ENCODE data around the gene SLC23A2. TPM values are rescaled to one million over a fixed set of nuclear protein-coding genes. Genes with fewer than 3 reads are reported as not detected.

The SLC23A2 gene
- total RNA-seq, 2 experiments from 2014 or later: 18.1 to 20.6 TPM

Other genes with a start within 250 kb of the SLC23A2 start
- 10 to 100 TPM; 61.6 to 70.5 TPM for gene RASSF2, start 177.9 kb downstream of the SLC23A2 start, total RNA-seq
- gene TMEM230, start 111.6 kb upstream of the SLC23A2 start, total RNA-seq: 10 to 100 TPM; 82.4 to 83.6 TPM
- 100 to 1,000 TPM; 512 to 559 TPM for gene PCNA, start 118.4 kb upstream of the SLC23A2 start, total RNA-seq
- gene CDS2, start 125.5 kb upstream of the SLC23A2 start, total RNA-seq: 10 to 100 TPM; 54.5 to 58.4 TPM